RCC 7860 (cell line): ENCODE results near the gene SNTB2.

Source experiments
- DNase-seq: peaks from one replicate; pipeline ENCODE4 v3.0.0-alpha.2; 2015; ENCODE audit warnings: low spot score
- FAIRE-seq: peaks from 2 replicates; lab custom pipeline; 2012; peaks lifted over from hg19 to GRCh38; lab: Jason Lieb, UNC

SNTB2 gene

GRCh38 chr16:69179328-69180010 is 7.5 kb upstream of the SNTB2 start:
- FAIRE-seq (peak; percentile 92), DNase-seq (peak; percentile 81)

- no peak for FAIRE-seq
These were observed 7.0 kb upstream of the SNTB2 start for GRCh38 chr16:69180011-69180338.

GRCh38 chr16:69182730-69183416 is 4.1 kb upstream of the SNTB2 start:
- DNase-seq (no peak), FAIRE-seq (no peak)

More at GRCh38 chr16:69180011-69180338, 7.0 kb upstream of the SNTB2 start:
- no peak for DNase-seq

- FAIRE-seq (no peak), DNase-seq (no peak)
These were observed 677 bp downstream of the SNTB2 start for GRCh38 chr16:69187446-69188235.

GRCh38 chr16:69188236-69188549 is 1.2 kb downstream of the SNTB2 start:
- peak; percentile 33 for DNase-seq
- no peak for FAIRE-seq

GRCh38 chr16:69188716-69189115 is 1.8 kb downstream of the SNTB2 start:
- no peak for DNase-seq
- FAIRE-seq = no peak

- FAIRE-seq (no peak), DNase-seq (no peak)
These were observed 3.2 kb downstream of the SNTB2 start for GRCh38 chr16:69190046-69190588.

- DNase-seq (no peak), FAIRE-seq (no peak)
These were observed 3.6 kb downstream of the SNTB2 start for GRCh38 chr16:69190598-69190997.

- DNase-seq (no peak), FAIRE-seq (no peak)
These were observed 4.2 kb downstream of the SNTB2 start for GRCh38 chr16:69191136-69191535.

- DNase-seq = no peak
- FAIRE-seq = no peak
These were observed 6.9 kb downstream of the SNTB2 start for GRCh38 chr16:69193855-69194254.

- DNase-seq (no peak), FAIRE-seq (no peak)
These were observed 7.5 kb downstream of the SNTB2 start for GRCh38 chr16:69194488-69194887.

- FAIRE-seq = no peak
- no peak for DNase-seq
These were observed 8.5 kb downstream of the SNTB2 start for GRCh38 chr16:69195369-69196029.

- DNase-seq (no peak), FAIRE-seq (no peak)
These were observed 10.6 kb downstream of the SNTB2 start for GRCh38 chr16:69197573-69197972.

GRCh38 chr16:69199382-69199781 is 12.4 kb downstream of the SNTB2 start:
- FAIRE-seq = no peak
- DNase-seq = no peak

GRCh38 chr16:69201291-69201690 is 14.3 kb downstream of the SNTB2 start:
- DNase-seq (no peak), FAIRE-seq (no peak)

GRCh38 chr16:69201787-69202186 is 14.8 kb downstream of the SNTB2 start:
- no peak for DNase-seq

GRCh38 chr16:69204172-69204571 is 17.2 kb downstream of the SNTB2 start:
- DNase-seq (no peak), FAIRE-seq (no peak)

More at GRCh38 chr16:69201787-69202186, 14.8 kb downstream of the SNTB2 start:
- FAIRE-seq = no peak

- FAIRE-seq (no peak), DNase-seq (no peak)
These were observed 22.8 kb downstream of the SNTB2 start for GRCh38 chr16:69209735-69210134.

GRCh38 chr16:69217433-69217832 is 30.5 kb downstream of the SNTB2 start:
- FAIRE-seq (peak; percentile 93), DNase-seq (peak; percentile 58)

GRCh38 chr16:69219279-69219678 is 32.3 kb downstream of the SNTB2 start:
- DNase-seq (no peak), FAIRE-seq (no peak)

- FAIRE-seq = no peak
These were observed 36.9 kb downstream of the SNTB2 start for GRCh38 chr16:69223882-69224281.

More at GRCh38 chr16:69223882-69224281, 36.9 kb downstream of the SNTB2 start:
- DNase-seq = no peak
